ENCODE measurements around the gene DPF3. TPM values are rescaled to one million over a fixed set of nuclear protein-coding genes. Genes with fewer than 3 reads are reported as not detected.

DPF3 gene
- total RNA-seq, 1 experiment from 2014 or later = 1.9 TPM

GRCh38 chr14:72638021-72638420 lies 255.9 kb downstream of the DPF3 start:
- CTCF ChIA-PET = interaction anchor here (0.5 to 0.7 kb wide), 2 partner anchors 37 to 313 kb away, joined by 3 read pairs; no protein-coding TSS in a partner anchor
- Mint-ChIP-seq H3K27ac (ENCODE audit: low read depth, unreplicated experiment) (peak overlapping the region; percentile 63), H3K4me1 (ENCODE audit: insufficient read depth, unreplicated experiment) (peaks cover 24% of the 10 kb centered on the region), H3K9me3 (ENCODE audit: unreplicated experiment) (peaks cover 12% of the 10 kb centered on the region), H3K27me3 (ENCODE audit: insufficient read depth, unreplicated experiment) (no peaks in the 10 kb centered on the region), H3K36me3 (ENCODE audit: insufficient read depth, unreplicated experiment) (no peaks in the 10 kb centered on the region), H3K4me3 (ENCODE audit: unreplicated experiment) (no peak overlapping the region)
- DNase-seq (ENCODE audit: unreplicated experiment) = peak; percentile 69
- BruUV-seq (replicated peaks) = no TSS peak
- no peak for TF ChIP-seq CTCF (IDR thresholded peaks at IDR 0.05; ENCODE audit: unreplicated experiment)
- POLR2A ChIA-PET = interaction anchor here (0.7 to 1.7 kb wide), 2 partner anchors 18 to 27 kb away, joined by 3 read pairs; no protein-coding TSS in a partner anchor
- intact Hi-C loops (cut with micrococcal nuclease) = no loop called here

- Mint-ChIP-seq H3K27me3 (ENCODE audit: insufficient read depth, unreplicated experiment) (no peaks in the 10 kb centered on the region), H3K4me3 (ENCODE audit: unreplicated experiment) (no peak overlapping the region), H3K9me3 (ENCODE audit: unreplicated experiment) (peaks cover 12% of the 10 kb centered on the region), H3K4me1 (ENCODE audit: insufficient read depth, unreplicated experiment) (peaks cover 21% of the 10 kb centered on the region), H3K36me3 (ENCODE audit: insufficient read depth, unreplicated experiment) (no peaks in the 10 kb centered on the region), H3K27ac (ENCODE audit: low read depth, unreplicated experiment) (no peak overlapping the region)
- POLR2A ChIA-PET = no interaction called here
- CTCF ChIA-PET = interaction anchor here (0.9 kb wide), 1 partner anchor 121 kb away, joined by 3 read pairs; no protein-coding TSS in a partner anchor
- BruUV-seq (replicated peaks) = no TSS peak
- intact Hi-C loops (cut with micrococcal nuclease) = no loop called here
- TF ChIP-seq CTCF (IDR thresholded peaks at IDR 0.05; ENCODE audit: unreplicated experiment) = no peak
- no peak for DNase-seq (ENCODE audit: unreplicated experiment)
Measured at GRCh38 chr14:72636871-72637270, 257.0 kb downstream of the DPF3 start.

DNA sequence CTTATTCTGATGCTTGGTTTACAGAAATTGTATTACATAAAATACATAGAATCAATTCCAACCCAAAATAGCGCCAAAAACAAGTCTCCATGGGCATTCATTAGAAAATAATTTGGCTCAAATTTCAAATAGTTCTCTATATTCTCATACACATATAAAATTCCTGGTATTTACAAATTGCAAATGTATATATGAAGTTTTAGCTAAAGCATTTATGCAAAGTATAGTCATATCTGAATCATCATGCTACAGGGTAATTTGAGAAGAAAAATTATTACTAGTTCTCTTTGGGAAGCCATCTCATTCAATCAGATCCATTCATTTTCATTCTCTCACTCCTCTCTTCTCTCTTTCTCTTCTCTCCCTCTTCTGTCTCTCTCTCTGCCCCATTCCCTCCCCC lies 257.8 kb downstream of the DPF3 start:
- intact Hi-C loops (cut with micrococcal nuclease) = no loop called here

More for the DNA sequence above, 257.8 kb downstream of the DPF3 start:
- Mint-ChIP-seq H3K4me3 (ENCODE audit: unreplicated experiment) (no peak overlapping the region), H3K4me1 (ENCODE audit: insufficient read depth, unreplicated experiment) (peaks cover 21% of the 10 kb centered on the region), H3K36me3 (ENCODE audit: insufficient read depth, unreplicated experiment) (no peaks in the 10 kb centered on the region), H3K9me3 (ENCODE audit: unreplicated experiment) (peaks cover 12% of the 10 kb centered on the region), H3K27ac (ENCODE audit: low read depth, unreplicated experiment) (no peak overlapping the region), H3K27me3 (ENCODE audit: insufficient read depth, unreplicated experiment) (no peaks in the 10 kb centered on the region)
- no TSS peak for BruUV-seq (replicated peaks)
- ChIA-PET CTCF (no interaction called here), POLR2A (interaction anchor here (1.1 to 1.6 kb wide), 2 partner anchors 13 to 16 kb away, joined by 3 read pairs; no protein-coding TSS in a partner anchor)
- no peak for DNase-seq (ENCODE audit: unreplicated experiment)
- no peak for TF ChIP-seq CTCF (IDR thresholded peaks at IDR 0.05; ENCODE audit: unreplicated experiment)
